Calu3 (cell line): ENCODE results near the gene CCDC97. TPM values are rescaled to one million over a fixed set of nuclear protein-coding genes. Genes with fewer than 3 reads are reported as not detected.
"Not testable (repeated sequence)": the region's sequence is repeated elsewhere in the genome, so short reads cannot be mapped to it uniquely, and the experiment has no call there.

ENCODE experiments used
- BruUV-seq: library from RNA; stranded (reverse); fragments of 400-500 nt; replicated peaks from 2 replicates; lab custom pipeline; 2021; lab: Mats Ljungman, UMichigan
- CTCF ChIA-PET: fragments of 300-600 bp; sonication (Branson Sonifier 250); formaldehyde crosslinking; loops from one replicate; lab custom pipeline; 2022; ENCODE audit warnings: antibody characterized with exemption; lab: Charles Lee
- DNase-seq: peaks from one replicate; pipeline ENCODE4 v3.0.0; 2022
- H3K27ac Mint-ChIP-seq: one replicate; pipeline ENCODE4 v1.8.0; 2022; ENCODE audit warnings: mixed read lengths; ENCODE audit not compliant: unreplicated experiment
- H3K27me3 Mint-ChIP-seq: one replicate; pipeline ENCODE4 v1.8.0; 2022; ENCODE audit warnings: mixed read lengths; ENCODE audit not compliant: unreplicated experiment
- H3K36me3 Mint-ChIP-seq: one replicate; pipeline ENCODE4 v1.8.0; 2022; ENCODE audit warnings: mild to moderate bottlenecking, moderate library complexity, mixed read lengths; ENCODE audit not compliant: insufficient read depth, unreplicated experiment
- H3K4me1 Mint-ChIP-seq: one replicate; pipeline ENCODE4 v1.8.0; 2022; ENCODE audit warnings: mild to moderate bottlenecking, low read depth, mixed read lengths; ENCODE audit not compliant: unreplicated experiment
- H3K4me3 Mint-ChIP-seq: one replicate; pipeline ENCODE4 v1.8.0; 2022; ENCODE audit warnings: mild to moderate bottlenecking, low read depth, moderate library complexity, mixed read lengths; ENCODE audit not compliant: unreplicated experiment
- H3K9me3 Mint-ChIP-seq: one replicate; pipeline ENCODE4 v1.8.0; 2022; ENCODE audit warnings: low read depth, mixed read lengths; ENCODE audit not compliant: unreplicated experiment
- CTCF ChIP-seq: fragments of 200-600 bp; IDR thresholded peaks from one replicate; pipeline ENCODE4 v1.8.0; 2022; ENCODE audit warnings: antibody characterized with exemption; ENCODE audit not compliant: unreplicated experiment
- intact Hi-C: fragments of 100-400 bp; cut with micrococcal nuclease; formaldehyde crosslinking; loops from one replicate; pipeline ENCODE4 v1.10.0; 2022; ENCODE audit not compliant: unreplicated experiment
- total RNA-seq: library from RNA; stranded (reverse); gene quantifications from 2 replicates; pipeline ENCODE4 v1.2.3, GENCODE V29; 2022

The CCDC97 gene
- total RNA-seq, 1 experiment from 2014 or later, result 45.8 TPM

DNA sequence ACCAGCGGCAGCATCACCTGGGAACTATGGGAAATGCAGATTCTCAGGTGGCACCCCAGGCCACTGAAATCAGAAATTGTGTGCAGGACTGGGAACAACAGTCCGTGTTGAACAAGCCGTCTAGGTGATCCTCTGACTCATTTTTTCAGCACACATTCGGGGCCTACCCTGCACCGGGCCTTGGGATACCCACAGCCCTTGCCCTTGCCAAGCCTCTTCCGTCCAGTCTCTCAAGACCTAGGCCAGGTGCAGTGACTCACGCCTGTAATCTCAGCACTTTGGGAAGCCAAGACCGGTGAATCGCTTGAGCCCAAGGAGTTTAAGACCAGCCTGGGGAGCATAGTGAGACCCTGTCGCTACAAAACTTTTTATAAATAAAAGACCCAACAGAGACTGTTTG, 25.5 kb downstream of the CCDC97 start:
- no peak for DNase-seq
- no peak overlapping the region for H3K27ac Mint-ChIP-seq
- no TSS peak for BruUV-seq
- no peaks in the 10 kb centered on the region for H3K9me3 Mint-ChIP-seq
- no peaks in the 10 kb centered on the region for H3K4me1 Mint-ChIP-seq
- peaks cover 10% of the 10 kb centered on the region for H3K36me3 Mint-ChIP-seq
- H3K27me3 Mint-ChIP-seq, result no peaks in the 10 kb centered on the region
- no peak overlapping the region for H3K4me3 Mint-ChIP-seq
- intact Hi-C loops, result no loop called here
- CTCF ChIA-PET, result interaction anchor here (0.7 kb wide), 1 partner anchor 74 kb away, joined by 4 read pairs; no protein-coding TSS in a partner anchor
- no peak for TF ChIP-seq CTCF

DNA sequence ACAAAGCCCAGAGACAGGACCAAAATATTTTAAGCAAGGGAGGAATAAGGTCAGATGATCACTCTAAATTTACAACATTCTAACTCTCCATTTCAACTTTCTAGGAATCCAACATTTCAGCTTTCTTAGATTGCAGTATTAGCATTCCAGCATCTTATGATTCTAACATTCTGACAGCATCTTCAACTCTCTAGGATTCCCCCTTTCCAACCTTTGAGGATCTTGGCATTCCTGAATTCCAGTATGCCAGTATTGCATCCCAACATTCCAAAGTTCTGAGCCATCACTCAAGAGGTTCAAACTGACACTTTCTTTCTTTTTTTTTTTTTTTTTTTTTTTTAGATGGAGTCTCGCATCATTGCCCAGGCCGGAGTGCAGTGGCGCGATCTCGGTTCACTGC, 30.0 kb downstream of the CCDC97 start:
- no peak for DNase-seq
- intact Hi-C loops, result loop anchor here (10.0 kb wide), 1 partner anchor 235 kb away; the partner anchor contains the start of gene CEACAM21
- H3K9me3 Mint-ChIP-seq, result no peaks in the 10 kb centered on the region
- BruUV-seq, result TSS peak; percentile 45
- H3K27ac Mint-ChIP-seq, result no peak overlapping the region
- H3K36me3 Mint-ChIP-seq, result peaks cover 7% of the 10 kb centered on the region
- TF ChIP-seq CTCF, result no peak
- CTCF ChIA-PET, result interaction anchor here (0.6 kb wide), 1 partner anchor 37 kb away, joined by 3 read pairs; no protein-coding TSS in a partner anchor
- H3K4me1 Mint-ChIP-seq, result no peaks in the 10 kb centered on the region
- no peaks in the 10 kb centered on the region for H3K27me3 Mint-ChIP-seq
- H3K4me3 Mint-ChIP-seq, result no peak overlapping the region

DNA sequence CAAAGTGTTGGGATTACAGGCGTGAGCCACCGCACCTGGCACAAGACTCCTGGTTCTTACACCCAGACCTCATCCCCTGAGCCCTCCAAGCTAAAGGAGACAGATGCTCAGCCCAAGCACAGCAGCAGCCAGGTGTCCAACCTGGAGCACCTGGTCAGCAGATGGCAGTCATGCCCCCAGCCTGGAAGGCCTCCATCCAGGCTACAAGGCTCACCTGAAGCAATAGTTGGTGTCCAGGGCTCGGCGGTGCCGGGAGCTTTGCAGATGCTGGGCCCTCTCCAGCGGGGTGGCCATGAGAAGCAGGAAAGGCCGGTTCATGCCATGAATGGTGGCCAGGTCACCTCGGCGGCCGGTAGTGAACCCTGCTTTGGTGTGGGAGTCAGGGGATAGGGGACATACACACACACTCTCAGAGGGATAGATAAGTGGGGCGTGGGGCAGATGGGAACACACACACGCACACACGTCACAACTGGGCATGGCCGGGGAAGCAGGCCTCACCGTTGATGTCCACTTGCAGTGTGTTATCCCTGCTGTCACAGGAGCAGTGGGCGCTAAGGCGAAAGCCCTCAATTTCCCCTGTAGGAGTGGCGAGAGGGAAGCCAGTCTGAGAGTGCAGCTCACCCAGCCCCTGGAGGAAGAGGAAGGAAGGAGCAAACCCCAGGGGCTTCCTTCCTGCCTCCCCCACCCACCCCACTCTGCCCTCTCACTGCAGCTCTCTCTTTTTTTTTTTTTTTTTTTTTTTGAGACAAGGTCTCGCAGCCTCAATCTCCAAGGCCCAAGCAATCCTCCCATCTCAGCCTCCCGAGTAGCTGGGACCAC, 31.9 kb downstream of the CCDC97 start:
- peak; percentile 69 for DNase-seq
- BruUV-seq, result no TSS peak

GRCh38 chr19:41344162-41344561, 34.2 kb downstream of the CCDC97 start:
- BruUV-seq, result no TSS peak
- no peaks in the 10 kb centered on the region for H3K27me3 Mint-ChIP-seq
- TF ChIP-seq CTCF, result no peak
- CTCF ChIA-PET, result no interaction called here
- intact Hi-C loops, result loop anchor here (10.0 kb wide), 1 partner anchor 231 kb away; the partner anchor contains the start of gene CEACAM21
- H3K4me1 Mint-ChIP-seq, result no peaks in the 10 kb centered on the region
- H3K27ac Mint-ChIP-seq, result no peak overlapping the region
- peaks cover 7% of the 10 kb centered on the region for H3K36me3 Mint-ChIP-seq
- DNase-seq, result no peak
- no peak overlapping the region for H3K4me3 Mint-ChIP-seq
- H3K9me3 Mint-ChIP-seq, result no peaks in the 10 kb centered on the region

More for the DNA sequence above, 31.9 kb downstream of the CCDC97 start:
- no peaks in the 10 kb centered on the region for H3K27me3 Mint-ChIP-seq
- intact Hi-C loops, result loop anchor here (10.0 kb wide), 1 partner anchor 233 kb away; the partner anchor contains the start of gene CEACAM21
- CTCF ChIA-PET, result interaction anchor here (0.7 to 1.8 kb wide), 5 partner anchors 9 to 563 kb away, joined by 4 to 7 read pairs (median 6); partner anchors contain the start of genes DMAC2 and HNRNPUL1
- no peaks in the 10 kb centered on the region for H3K9me3 Mint-ChIP-seq
- peak; percentile 30 for TF ChIP-seq CTCF
- H3K27ac Mint-ChIP-seq, result no peak overlapping the region
- no peak overlapping the region for H3K4me3 Mint-ChIP-seq
- no peaks in the 10 kb centered on the region for H3K4me1 Mint-ChIP-seq
- peaks cover 7% of the 10 kb centered on the region for H3K36me3 Mint-ChIP-seq

DNA sequence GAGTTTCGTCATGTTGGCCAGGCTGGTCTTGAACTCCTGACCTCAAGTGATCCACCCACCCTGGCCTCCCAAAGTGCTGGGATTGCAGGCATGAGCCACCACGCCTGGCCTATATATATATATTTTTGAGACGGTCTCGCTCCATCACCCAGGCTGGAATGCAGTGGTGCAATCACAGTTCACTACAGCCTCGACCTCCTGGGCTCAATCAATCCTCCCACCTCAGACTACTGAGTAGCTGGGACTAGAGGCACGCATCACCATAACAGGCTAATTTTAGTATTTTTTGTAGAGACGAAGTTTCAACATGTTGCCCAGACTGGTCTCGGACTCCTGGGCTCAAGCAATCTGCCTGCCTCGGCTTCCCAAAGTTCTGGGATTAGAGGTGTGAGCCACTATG, 36.9 kb downstream of the CCDC97 start:
- intact Hi-C loops, result loop anchor here (10.0 kb wide), 1 partner anchor 228 kb away; the partner anchor contains the start of gene CEACAM21
- CTCF ChIA-PET, result interaction anchor here (0.6 kb wide), 2 partner anchors 31 to 49 kb away, joined by 3 to 4 read pairs; no protein-coding TSS in a partner anchor
- not testable (repeated sequence) for H3K4me3 Mint-ChIP-seq, H3K27ac Mint-ChIP-seq, H3K27me3 Mint-ChIP-seq, BruUV-seq, DNase-seq, H3K9me3 Mint-ChIP-seq
- Mint-ChIP-seq H3K4me1 (peaks cover 16% of the 10 kb centered on the region), H3K36me3 (peaks cover 17% of the 10 kb centered on the region)
